HEK293 (cell line): ENCODE results near the gene ART5.

ENCODE experiments used
- CTCF ChIA-PET: fragments of 350-600 bp; formaldehyde crosslinking; extraction: SDS; loops from one replicate; lab custom pipeline; 2021; ENCODE audit warnings: antibody characterized with exemption; lab: Yijun Ruan, JAX
- POLR2A ChIA-PET: fragments of 300-600 bp; formaldehyde crosslinking; extraction: SDS; loops from one replicate; lab custom pipeline; 2020; ENCODE audit warnings: antibody characterized with exemption, inconsistent platforms; lab: Yijun Ruan, JAX
- H3K27ac ChIP-seq: fragments of 200-500 bp; sonication (Bioruptor generic); 2 replicates; pipeline ENCODE4 v1.5.1; 2014; ENCODE audit warnings: low read depth, low read length, control low read depth, inconsistent platforms; ENCODE audit errors: extremely low read depth
- H3K36me3 ChIP-seq, 2 experiments: fragments of 200-500 bp in 1 of 2; sonication (Bioruptor generic) in 1 of 2; 1 replicate in 1 of 2; 2 replicates in 1 of 2; pipeline ENCODE4 v1.5.1; 2014 to 2017; ENCODE audit warnings: inconsistent platforms in 2 of 2, low read length in 2 of 2; ENCODE audit not compliant: control insufficient read depth in 2 of 2, insufficient read depth in 1 of 2
- H3K4me1 ChIP-seq: fragments of 200-500 bp; sonication (Bioruptor generic); 2 replicates; pipeline ENCODE4 v1.5.1; 2014; ENCODE audit warnings: mild to moderate bottlenecking, low read length, inconsistent platforms; ENCODE audit not compliant: control insufficient read depth, insufficient read depth
- H3K4me3 ChIP-seq: 2 replicates; pipeline ENCODE4 v1.5.1; 2011; ENCODE audit warnings: low read depth, mild to moderate bottlenecking, control low read depth, low read length, moderate library complexity
- H3K9me3 ChIP-seq: fragments of 200-500 bp; sonication (Bioruptor generic); 2 replicates; pipeline ENCODE4 v1.5.1; 2014; ENCODE audit warnings: low read depth, low read length, inconsistent platforms; ENCODE audit not compliant: control insufficient read depth, insufficient read depth
- CTCF ChIP-seq: fragments of 450-650 bp; formaldehyde crosslinking; IDR thresholded peaks from 2 replicates; pipeline ENCODE4 v1.5.1; 2016; ENCODE audit warnings: missing biosample characterization, missing genetic modification characterization
- GFI1B ChIP-seq: fragments of 450-650 bp; formaldehyde crosslinking; IDR thresholded peaks from 2 replicates; pipeline ENCODE4 v1.5.1; 2016; ENCODE audit warnings: missing biosample characterization, missing genetic modification characterization
- KLF10 ChIP-seq: fragments of 450-650 bp; IDR thresholded peaks from 2 replicates; pipeline ENCODE4 v1.5.1; 2018; ENCODE audit warnings: missing biosample characterization, mild to moderate bottlenecking, missing genetic modification characterization
- SCRT1 ChIP-seq: fragments of 450-650 bp; formaldehyde crosslinking; IDR thresholded peaks from 2 replicates; pipeline ENCODE4 v1.5.1; 2016; ENCODE audit warnings: missing biosample characterization, missing genetic modification characterization, borderline replicate concordance
- SETDB1 ChIP-seq: IDR thresholded peaks from one replicate; pipeline ENCODE4 v1.6.1; 2017; ENCODE audit warnings: mild to moderate bottlenecking, low read length, moderate library complexity, mixed read lengths; ENCODE audit not compliant: insufficient read length
- TRIM28 ChIP-seq: IDR thresholded peaks from 2 replicates; pipeline ENCODE4 v1.6.1; 2011; ENCODE audit warnings: low read length, control low read depth, borderline replicate concordance
- ZFHX2 ChIP-seq: fragments of 450-650 bp; formaldehyde crosslinking; conservative IDR thresholded peaks from 2 replicates; pipeline ENCODE4 v1.5.1; 2016; ENCODE audit warnings: missing biosample characterization, missing genetic modification characterization
- ZFP69B ChIP-seq: fragments of 450-650 bp; formaldehyde crosslinking; IDR thresholded peaks from 2 replicates; pipeline ENCODE4 v1.5.1; 2016; ENCODE audit warnings: missing biosample characterization, missing genetic modification characterization
- ZIC2 ChIP-seq: fragments of 450-650 bp; formaldehyde crosslinking; IDR thresholded peaks from 2 replicates; pipeline ENCODE4 v1.5.1; 2016; ENCODE audit warnings: missing biosample characterization, missing genetic modification characterization
- ZNF10 ChIP-seq: fragments of 450-650 bp; formaldehyde crosslinking; IDR thresholded peaks from 2 replicates; pipeline ENCODE4 v1.5.1; 2017; ENCODE audit warnings: missing biosample characterization, missing genetic modification characterization
- ZNF133 ChIP-seq: fragments of 450-650 bp; formaldehyde crosslinking; IDR thresholded peaks from 2 replicates; pipeline ENCODE4 v1.5.1; 2016; ENCODE audit warnings: missing biosample characterization, missing genetic modification characterization
- ZNF146 ChIP-seq: fragments of 450-650 bp; formaldehyde crosslinking; IDR thresholded peaks from 2 replicates; pipeline ENCODE4 v1.5.1; 2016; ENCODE audit warnings: missing biosample characterization, missing genetic modification characterization
- ZNF175 ChIP-seq: fragments of 450-650 bp; formaldehyde crosslinking; IDR thresholded peaks from 2 replicates; pipeline ENCODE4 v1.5.1; 2016; ENCODE audit warnings: missing biosample characterization, missing genetic modification characterization
- ZNF184 ChIP-seq: fragments of 450-650 bp; IDR thresholded peaks from 2 replicates; pipeline ENCODE4 v1.5.1; 2018; ENCODE audit warnings: missing biosample characterization, mild to moderate bottlenecking, missing genetic modification characterization
- ZNF214 ChIP-seq: fragments of 450-650 bp; formaldehyde crosslinking; IDR thresholded peaks from 2 replicates; pipeline ENCODE4 v1.5.1; 2017; ENCODE audit warnings: missing biosample characterization, mild to moderate bottlenecking, missing genetic modification characterization, borderline replicate concordance
- ZNF580 ChIP-seq: fragments of 450-650 bp; formaldehyde crosslinking; IDR thresholded peaks from 2 replicates; pipeline ENCODE4 v1.5.1; 2016; ENCODE audit warnings: missing biosample characterization, missing genetic modification characterization
- ZNF654 ChIP-seq: fragments of 450-650 bp; formaldehyde crosslinking; IDR thresholded peaks from 2 replicates; pipeline ENCODE4 v1.5.1; 2016; ENCODE audit warnings: low read depth, missing biosample characterization, missing genetic modification characterization
- ZNF664 ChIP-seq: fragments of 450-650 bp; formaldehyde crosslinking; IDR thresholded peaks from 2 replicates; pipeline ENCODE4 v1.5.1; 2016; ENCODE audit warnings: missing biosample characterization, missing genetic modification characterization
- ZSCAN16 ChIP-seq: fragments of 450-650 bp; formaldehyde crosslinking; IDR thresholded peaks from 2 replicates; pipeline ENCODE4 v1.5.1; 2016; ENCODE audit warnings: missing biosample characterization, missing genetic modification characterization

The ART5 gene

GRCh38 chr11:3611976-3612678 is 29.7 kb downstream of the ART5 start:
- TF ChIP-seq SETDB1 (peak; percentile 34), GFI1B (no peak), ZNF146 (peak; percentile 93), ZNF664 (0 out of 2 replicates have a peak, but pooled peaks have one; percentile 44), ZNF214 (tag by site-specific recombination) (no peak), TRIM28 (0 out of 2 replicates have a peak, but pooled peaks have one; percentile 16), ZNF580 (tag by site-specific recombination) (peak; percentile 54; the same call in 1 of the 2 replicates), ZNF184 (tag by site-specific recombination) (peak; percentile 87), ZFP69B (tag by site-specific recombination) (no peak)
- no peak overlapping the region for H3K27ac ChIP-seq
- H3K4me3 ChIP-seq, result no peak overlapping the region
- H3K4me1 ChIP-seq, result no peaks in the 10 kb centered on the region
- no peaks in the 10 kb centered on the region for H3K36me3 ChIP-seq
- no peaks in the 10 kb centered on the region for H3K9me3 ChIP-seq
- POLR2A ChIA-PET, result no interaction called here
- CTCF ChIA-PET, result interaction anchor here (0.9 kb wide), 1 partner anchor 30 kb away, joined by 3 read pairs; no protein-coding TSS in a partner anchor

- TF ChIP-seq ZNF146 (no peak), ZNF133 (peak; percentile 17; the same call in 1 of the 2 replicates), KLF10 (tag by site-specific recombination) (no peak)
- TF ChIP-seq, all 188 proteins: peak for 1
- H3K27ac ChIP-seq, result no peak overlapping the region
- ChIA-PET POLR2A (no interaction called here), CTCF (interaction anchor here (0.7 to 1.0 kb wide), 3 partner anchors 63 to 198 kb away, joined by 3 read pairs; partner anchors contain the start of gene PGAP2)
- H3K4me3 ChIP-seq, result no peak overlapping the region
- H3K36me3 ChIP-seq, result no peaks in the 10 kb centered on the region
- no peaks in the 10 kb centered on the region for H3K4me1 ChIP-seq
- H3K9me3 ChIP-seq, result no peaks in the 10 kb centered on the region
These were observed 30.9 kb downstream of the ART5 start for GRCh38 chr11:3610846-3611245.

GRCh38 chr11:3609416-3610265 is 32.2 kb downstream of the ART5 start:
- Histone ChIP-seq H3K27ac (no peak overlapping the region), H3K4me1 (no peaks in the 10 kb centered on the region), H3K36me3 (no peaks in the 10 kb centered on the region), H3K9me3 (no peaks in the 10 kb centered on the region), H3K4me3 (no peak overlapping the region)
- ChIA-PET CTCF (interaction anchor here (0.6 to 1.6 kb wide), 11 partner anchors 7 to 523 kb away, joined by 3 to 8 read pairs (median 4); no protein-coding TSS in a partner anchor), POLR2A (no interaction called here)
- TF ChIP-seq SCRT1 (no peak), ZFHX2 (tag by site-specific recombination) (no peak), ZNF10 (no peak), ZSCAN16 (tag by site-specific recombination) (no peak), ZNF654 (tag by site-specific recombination) (peak; percentile 59), ZNF175 (no peak), CTCF (tag by site-specific recombination) (peak; percentile 33; the same call in 1 of the 2 replicates), ZIC2 (no peak)
